Stimulated activated CD4-positive, alpha-beta T cell treated with anti-CD3 and anti-CD28 coated beads, Interleukin-12 subunit alpha, Interleukin-12 subunit beta, amount 100 ng/mL, for 24 hours (primary cell): ENCODE results near the gene ROR1.

Experiments
- DNase-seq, 2 experiments: peaks; one replicate each; pipeline ENCODE4 v3.0.0-alpha.2; 2020; ENCODE audit warnings: low read depth in 2 of 2

Gene ROR1

DNA sequence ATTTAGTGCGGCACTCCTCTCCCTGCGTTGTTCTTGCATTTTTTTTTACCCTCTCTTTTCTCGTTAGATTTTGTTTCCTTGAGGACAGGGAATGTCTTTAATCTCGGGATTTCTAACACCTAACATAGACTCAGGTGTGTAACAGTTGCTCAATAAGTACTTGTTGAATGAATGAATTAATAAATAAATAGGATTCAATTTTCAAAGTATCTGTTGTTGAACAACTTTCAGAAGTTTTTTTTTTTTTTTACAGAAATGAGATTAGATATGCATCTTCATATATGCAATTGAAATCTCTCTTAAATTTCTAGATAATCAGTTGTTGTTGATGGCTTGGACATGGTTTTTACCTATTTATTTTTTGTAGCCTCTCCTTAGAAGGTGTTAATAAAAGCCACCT is 83.1 kb downstream of the ROR1 start:
- DNase-seq: no peak

- no peak for DNase-seq
Measured at GRCh38 chr1:63857478-63857877, 83.7 kb downstream of the ROR1 start.

DNA sequence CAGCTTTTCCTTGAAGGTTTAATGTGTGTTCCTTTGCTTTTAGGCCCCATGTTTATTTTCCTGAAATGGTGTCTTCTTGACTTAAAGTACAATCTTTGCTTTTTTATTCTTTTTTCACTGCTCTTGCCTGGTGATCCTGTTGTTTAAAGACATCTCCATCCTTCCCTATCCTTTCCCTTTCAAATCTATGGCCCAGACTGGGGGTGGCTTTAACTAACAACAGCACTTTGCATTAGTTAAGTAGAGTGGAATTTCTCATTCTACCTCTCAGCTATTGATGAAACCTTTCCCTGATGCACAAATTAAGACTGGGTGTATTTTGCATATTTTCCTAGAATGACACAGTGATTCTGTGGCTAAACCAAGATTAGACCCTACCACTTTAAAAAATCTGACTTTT is 84.3 kb downstream of the ROR1 start:
- no peak for DNase-seq

DNA sequence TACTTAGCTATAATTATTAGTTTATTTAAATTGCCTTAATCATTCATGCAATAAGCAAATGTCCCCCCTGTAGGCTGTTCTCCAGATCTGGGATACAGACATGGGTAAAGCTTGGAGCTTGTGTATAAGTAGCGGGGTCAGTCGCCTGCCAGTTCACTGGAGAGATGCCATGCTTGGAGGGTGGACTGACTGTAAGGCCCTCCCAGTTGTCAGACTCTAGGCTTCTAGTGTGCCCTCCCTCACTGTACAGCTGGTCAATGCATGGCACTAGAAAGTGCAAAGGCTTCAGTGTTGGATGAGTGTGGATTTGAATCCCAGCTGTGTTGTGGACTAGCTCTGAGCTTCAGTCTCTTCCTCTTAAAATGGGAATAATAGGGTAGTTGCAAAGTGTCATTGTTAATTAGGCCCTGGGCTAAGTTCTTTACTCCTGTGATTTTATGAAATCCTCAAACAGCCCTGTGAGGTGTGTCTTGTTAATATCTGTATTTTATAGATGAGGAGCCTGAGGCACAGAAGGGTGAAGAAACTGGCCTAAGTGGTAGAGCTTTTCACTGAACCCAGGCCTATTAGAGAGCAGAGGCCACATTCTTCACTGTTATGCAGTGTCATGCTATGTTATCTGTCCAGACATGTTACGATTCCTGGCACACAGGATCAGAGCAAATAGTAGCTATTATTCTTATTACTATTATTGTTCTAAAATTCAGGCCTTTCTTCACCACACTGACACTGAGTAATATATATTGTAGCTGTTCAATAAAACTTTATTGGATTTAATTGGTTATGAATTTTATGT is 85.9 kb downstream of the ROR1 start:
- DNase-seq: no peak

DNA sequence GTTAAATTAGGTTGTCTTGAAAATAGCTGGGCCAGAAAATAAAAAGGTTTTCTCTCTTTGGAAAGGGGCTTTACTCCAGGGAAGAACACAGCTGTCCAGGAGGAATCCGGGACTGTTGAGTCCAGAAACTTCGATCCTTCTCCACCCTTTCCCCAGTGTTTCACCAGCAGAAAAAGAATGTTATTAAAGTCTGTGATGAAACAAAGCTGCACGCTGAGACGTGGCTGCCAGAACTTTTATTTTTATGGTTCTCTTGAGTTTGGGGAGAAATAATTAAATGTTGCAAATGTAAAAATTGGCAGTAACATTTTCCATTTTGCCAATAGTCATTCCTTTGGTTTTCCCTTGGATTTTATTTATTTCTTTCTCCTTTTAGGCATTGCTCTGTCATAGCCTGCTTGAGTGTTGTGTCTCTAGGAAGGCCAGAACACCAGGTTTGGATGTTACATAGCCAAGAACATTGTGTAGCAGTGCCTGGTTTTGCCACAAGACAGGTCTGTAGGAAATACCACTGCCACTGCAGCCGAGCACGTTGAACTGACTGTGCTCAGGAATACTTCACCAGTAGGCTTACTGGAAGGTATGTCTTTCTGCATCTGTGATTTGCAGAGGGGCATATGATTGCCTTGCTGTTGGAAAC is 87.4 kb downstream of the ROR1 start:
- DNase-seq: no peak

- no peak for DNase-seq
Measured at GRCh38 chr1:63863145-63863544, 89.3 kb downstream of the ROR1 start.

- no peak for DNase-seq
Measured at GRCh38 chr1:63864224-63864641, 90.4 kb downstream of the ROR1 start.

DNA sequence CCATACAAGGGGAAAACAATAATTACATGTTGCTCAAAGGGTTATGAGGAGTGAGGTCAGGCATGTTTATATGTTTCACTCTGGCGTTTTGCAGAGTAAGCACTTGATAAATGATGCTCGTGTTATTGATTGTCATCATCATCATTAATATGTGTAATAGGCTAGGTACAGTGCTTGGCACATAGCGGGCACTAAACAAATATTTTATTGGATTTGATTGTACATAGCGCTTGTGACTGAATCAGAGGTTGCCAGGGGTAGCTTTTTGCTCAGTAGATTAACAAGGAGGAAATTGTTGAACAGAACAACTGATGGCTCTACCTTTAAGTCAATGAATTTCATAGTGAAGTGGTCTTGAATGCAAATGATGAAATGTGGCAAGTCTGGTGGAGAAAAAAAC is 91.7 kb downstream of the ROR1 start:
- DNase-seq: no peak

DNA sequence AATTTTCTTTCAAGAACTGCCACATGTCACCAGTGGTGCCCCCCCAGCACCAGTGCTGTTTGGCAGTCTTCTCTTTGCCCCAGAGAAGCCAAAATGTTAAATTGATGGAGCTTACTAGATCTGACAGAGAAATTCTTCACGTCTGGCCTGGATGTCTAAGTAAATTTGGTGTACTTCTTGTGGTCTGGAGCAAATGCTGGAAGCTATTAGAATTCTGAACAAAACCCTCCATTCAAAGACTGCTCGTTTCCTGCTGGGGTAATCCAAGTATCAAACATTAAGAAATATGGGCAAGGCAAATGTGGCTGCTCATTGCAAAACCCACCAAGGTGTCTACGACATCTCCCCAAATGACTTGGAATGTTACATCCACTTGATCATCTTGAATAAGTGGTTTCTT is 92.3 kb downstream of the ROR1 start:
- no peak for DNase-seq

- no peak for DNase-seq
Measured at GRCh38 chr1:63867429-63868176, 93.8 kb downstream of the ROR1 start.

DNA sequence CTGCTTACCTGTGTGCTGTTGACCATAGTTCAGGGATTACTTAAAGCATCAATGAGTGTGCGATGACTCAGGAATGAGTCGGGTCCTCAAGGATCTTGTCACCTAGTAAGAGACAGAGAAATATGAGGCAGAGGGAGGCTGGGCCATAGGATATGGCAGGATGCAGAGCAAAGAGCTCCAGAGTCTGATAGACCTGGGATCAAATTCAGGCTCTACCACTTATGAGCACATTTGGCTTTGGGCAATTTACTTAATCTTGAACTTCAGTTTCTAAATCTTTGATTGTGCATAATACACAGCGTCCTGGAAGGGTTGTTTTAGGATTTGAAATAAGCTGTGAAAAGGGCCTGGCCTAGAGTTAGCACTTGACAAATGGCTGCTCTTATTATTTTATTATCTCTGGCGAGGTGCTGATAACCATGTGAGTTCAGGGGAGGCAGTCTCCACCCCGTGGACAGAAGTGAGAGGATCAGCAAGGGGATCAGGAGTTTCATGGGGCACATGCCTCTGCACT is 94.5 kb downstream of the ROR1 start:
- no peak for DNase-seq

DNA sequence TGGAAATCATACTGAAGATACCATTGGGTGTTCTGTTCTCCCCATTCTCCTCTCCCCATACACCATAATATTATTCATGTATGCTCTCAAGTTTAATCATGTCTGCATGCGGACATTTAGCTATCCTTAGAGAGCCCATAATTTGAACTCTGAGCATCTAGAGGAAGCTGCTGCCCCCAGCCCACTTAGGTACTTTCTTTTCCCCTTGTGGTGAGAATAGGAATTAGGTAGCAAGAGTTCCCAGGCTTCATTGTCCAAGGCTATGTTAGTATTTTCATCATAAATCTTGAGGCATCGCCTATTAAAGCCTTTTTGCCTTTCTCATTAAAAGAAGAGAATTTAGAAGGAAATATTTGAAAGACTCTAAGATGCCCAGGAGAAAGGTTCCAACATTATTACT is 96.3 kb downstream of the ROR1 start:
- DNase-seq: no peak

- no peak for DNase-seq
Measured at GRCh38 chr1:63871463-63871862, 97.6 kb downstream of the ROR1 start.

GRCh38 chr1:63873751-63874150 is 99.9 kb downstream of the ROR1 start:
- no peak for DNase-seq

GRCh38 chr1:63874278-63874880 is 100.6 kb downstream of the ROR1 start:
- no peak for DNase-seq

DNA sequence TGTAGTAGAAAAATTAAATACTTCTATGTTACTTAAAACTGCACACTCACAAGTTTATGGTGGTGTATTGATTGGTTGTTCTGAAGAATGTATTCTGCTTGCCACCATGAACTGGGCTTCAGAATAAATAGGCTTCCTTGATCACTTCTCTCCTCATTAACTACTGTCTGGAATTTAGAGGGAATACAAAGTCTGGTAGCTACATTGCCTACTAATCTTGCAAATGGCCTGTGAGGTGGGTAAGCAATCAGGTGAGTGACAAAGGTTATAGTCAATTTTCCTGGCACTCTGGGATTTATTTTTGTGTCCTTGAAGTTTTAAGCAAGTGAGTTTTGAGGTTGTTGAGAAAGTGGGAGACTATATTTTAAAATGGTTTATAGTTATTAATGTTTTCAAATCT is 101.8 kb downstream of the ROR1 start:
- no peak for DNase-seq

- DNase-seq: no peak
Measured at GRCh38 chr1:63877021-63877767, 103.4 kb downstream of the ROR1 start.

- no peak for DNase-seq
Measured at GRCh38 chr1:63877816-63878215, 104.0 kb downstream of the ROR1 start.

DNA sequence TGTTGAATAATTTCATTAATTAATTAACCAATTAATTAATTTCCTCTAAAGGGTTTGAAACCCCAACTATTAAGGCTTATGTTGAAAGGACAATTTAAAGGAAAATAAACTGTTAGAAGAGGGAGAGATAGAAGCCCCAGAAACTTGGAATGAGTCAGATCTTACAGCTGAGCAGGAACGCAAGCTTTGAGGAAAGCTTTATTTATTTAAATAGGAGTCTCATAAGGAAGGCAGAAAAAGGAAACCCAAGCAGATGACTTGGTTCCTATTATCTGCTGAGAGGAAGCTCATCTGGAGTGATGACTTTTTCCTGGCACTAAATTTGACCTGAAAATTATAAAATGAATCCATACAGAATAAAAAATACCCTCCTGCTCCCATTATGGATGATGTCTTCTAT is 105.1 kb downstream of the ROR1 start:
- no peak for DNase-seq

- no peak for DNase-seq
Measured at GRCh38 chr1:63880958-63881576, 107.2 kb downstream of the ROR1 start.
